Measurements from ENCODE around the gene HOMER1. TPM values are rescaled to one million over a fixed set of nuclear protein-coding genes. Genes with fewer than 3 reads are reported as not detected.

HOMER1 gene
- total RNA-seq, 1 donor from 2014 or later = 7.4 TPM

DNA sequence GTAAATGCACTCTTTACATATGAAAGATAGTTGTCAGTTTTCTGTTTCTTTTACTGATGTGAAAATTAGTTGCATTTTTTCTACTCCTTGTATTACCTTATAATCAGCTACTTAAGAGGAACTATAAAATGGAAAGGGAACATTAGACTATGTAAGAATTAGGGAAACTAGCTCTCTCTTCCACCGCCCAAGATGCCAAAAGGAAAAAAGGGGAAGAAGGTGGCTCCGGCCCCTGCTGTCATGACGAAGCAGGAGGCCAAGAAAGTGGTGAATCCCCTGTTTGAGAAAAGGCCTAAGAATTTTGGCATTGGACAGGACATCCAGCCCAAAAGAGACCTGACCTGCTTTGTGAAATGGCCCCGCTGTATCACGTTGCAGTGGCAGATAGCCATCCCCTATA lies 15.2 kb upstream of the HOMER1 start:
- Histone ChIP-seq H3K27me3 (no peaks in the 10 kb centered on the region), H3K36me3 (no peaks in the 10 kb centered on the region), H3K9me3 (no peaks in the 10 kb centered on the region), H3K4me3 (no peak overlapping the region), H3K4me1 (no peaks in the 10 kb centered on the region), H3K27ac (no peak overlapping the region)
- ATAC-seq = peak; percentile 53
- intact Hi-C loops (cut with DNase I) = no loop called here
- TF ChIP-seq, protein P1, sequence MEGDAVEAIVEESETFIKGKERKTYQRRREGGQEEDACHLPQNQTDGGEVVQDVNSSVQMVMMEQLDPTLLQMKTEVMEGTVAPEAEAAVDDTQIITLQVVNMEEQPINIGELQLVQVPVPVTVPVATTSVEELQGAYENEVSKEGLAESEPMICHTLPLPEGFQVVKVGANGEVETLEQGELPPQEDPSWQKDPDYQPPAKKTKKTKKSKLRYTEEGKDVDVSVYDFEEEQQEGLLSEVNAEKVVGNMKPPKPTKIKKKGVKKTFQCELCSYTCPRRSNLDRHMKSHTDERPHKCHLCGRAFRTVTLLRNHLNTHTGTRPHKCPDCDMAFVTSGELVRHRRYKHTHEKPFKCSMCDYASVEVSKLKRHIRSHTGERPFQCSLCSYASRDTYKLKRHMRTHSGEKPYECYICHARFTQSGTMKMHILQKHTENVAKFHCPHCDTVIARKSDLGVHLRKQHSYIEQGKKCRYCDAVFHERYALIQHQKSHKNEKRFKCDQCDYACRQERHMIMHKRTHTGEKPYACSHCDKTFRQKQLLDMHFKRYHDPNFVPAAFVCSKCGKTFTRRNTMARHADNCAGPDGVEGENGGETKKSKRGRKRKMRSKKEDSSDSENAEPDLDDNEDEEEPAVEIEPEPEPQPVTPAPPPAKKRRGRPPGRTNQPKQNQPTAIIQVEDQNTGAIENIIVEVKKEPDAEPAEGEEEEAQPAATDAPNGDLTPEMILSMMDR (IDR thresholded peaks at IDR 0.05) = no peak
- no peak for DNase-seq

DNA sequence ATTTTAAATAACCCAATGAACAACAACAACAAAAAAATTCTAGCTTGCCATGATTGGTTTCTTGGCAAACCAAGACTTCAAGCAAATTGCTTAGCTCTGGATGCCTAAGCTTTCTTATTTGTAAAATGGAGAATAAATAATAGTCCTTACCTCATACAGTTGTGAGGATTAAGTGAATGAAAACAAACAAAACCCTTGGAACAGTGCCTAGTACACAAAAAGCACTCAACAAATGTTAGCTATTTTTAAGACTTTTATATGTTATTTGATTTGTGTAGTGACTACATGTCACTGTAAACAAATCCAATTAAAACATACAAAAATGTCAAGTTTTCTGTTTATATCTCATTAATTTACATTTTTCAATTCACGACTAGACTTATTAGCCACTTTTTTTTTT lies 13.5 kb upstream of the HOMER1 start:
- ATAC-seq = no peak

GRCh38 chr5:79526928-79527327 lies 13.0 kb upstream of the HOMER1 start:
- Histone ChIP-seq H3K27me3 (no peaks in the 10 kb centered on the region), H3K27ac (no peak overlapping the region), H3K4me1 (no peaks in the 10 kb centered on the region), H3K9me3 (no peaks in the 10 kb centered on the region), H3K36me3 (no peaks in the 10 kb centered on the region), H3K4me3 (no peak overlapping the region)
- no peak for ATAC-seq
- no peak for DNase-seq
- TF ChIP-seq, protein P1 (IDR thresholded peaks at IDR 0.05) = no peak
- intact Hi-C loops (cut with DNase I) = no loop called here

More for the DNA sequence above, 13.5 kb upstream of the HOMER1 start:
- H3K4me1 ChIP-seq = no peaks in the 10 kb centered on the region
- no peak overlapping the region for H3K4me3 ChIP-seq
- no peak for DNase-seq
- TF ChIP-seq, protein P1 (IDR thresholded peaks at IDR 0.05) = no peak
- intact Hi-C loops (cut with DNase I) = no loop called here
- no peaks in the 10 kb centered on the region for H3K36me3 ChIP-seq
- no peaks in the 10 kb centered on the region for H3K9me3 ChIP-seq
- H3K27ac ChIP-seq = no peak overlapping the region
- no peaks in the 10 kb centered on the region for H3K27me3 ChIP-seq

DNA sequence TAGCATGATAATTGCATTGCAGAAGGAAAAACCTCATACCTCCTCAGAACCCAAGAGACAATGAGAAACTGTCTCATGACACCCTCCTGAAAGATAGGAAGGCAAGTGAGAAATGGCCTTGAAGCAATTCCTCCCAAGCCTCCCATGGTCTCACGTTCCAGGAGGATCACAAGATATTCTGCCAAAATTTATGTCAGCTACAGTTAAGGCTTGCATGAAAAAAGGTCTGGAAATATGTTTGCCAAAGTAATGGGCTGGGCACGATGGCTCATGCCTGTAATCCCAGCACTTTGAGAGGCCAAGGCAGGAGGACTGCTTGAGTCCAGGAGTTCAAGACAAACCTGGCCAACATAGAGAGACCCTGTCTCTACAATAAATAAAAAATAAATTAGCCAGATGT lies 12.6 kb upstream of the HOMER1 start:
- Histone ChIP-seq H3K27me3 (no peaks in the 10 kb centered on the region), H3K4me3 (no peak overlapping the region), H3K27ac (no peak overlapping the region), H3K9me3 (no peaks in the 10 kb centered on the region), H3K36me3 (no peaks in the 10 kb centered on the region), H3K4me1 (no peaks in the 10 kb centered on the region)
- TF ChIP-seq, protein P1 (IDR thresholded peaks at IDR 0.05) = no peak
- intact Hi-C loops (cut with DNase I) = no loop called here
- DNase-seq (no peak), ATAC-seq (no peak)

GRCh38 chr5:79521156-79521555 lies 7.2 kb upstream of the HOMER1 start:
- no peaks in the 10 kb centered on the region for H3K36me3 ChIP-seq

More at GRCh38 chr5:79521156-79521555, 7.2 kb upstream of the HOMER1 start:
- no peak overlapping the region for H3K27ac ChIP-seq
- no peaks in the 10 kb centered on the region for H3K27me3 ChIP-seq
- H3K9me3 ChIP-seq = no peaks in the 10 kb centered on the region
- no peak for DNase-seq
- intact Hi-C loops (cut with DNase I) = no loop called here
- no peaks in the 10 kb centered on the region for H3K4me1 ChIP-seq
- TF ChIP-seq, protein P1 (IDR thresholded peaks at IDR 0.05) = no peak
- no peak overlapping the region for H3K4me3 ChIP-seq
- ATAC-seq = no peak
